SK-N-SH treated with all-trans-retinoic acid at 6 μM for 48 hours (cell line): Measurements from ENCODE around the gene ACSS3.

Experiments
- SNAI2 ChIP-seq: fragments of 250-450 bp; sonication (Bioruptor Pico); IDR thresholded peaks from 2 replicates; pipeline ENCODE4 v1.5.0; 2020; ENCODE audit warnings: mild to moderate bottlenecking, moderate library complexity
- ZFP3 ChIP-seq: fragments of 250-450 bp; sonication (Bioruptor Pico); IDR thresholded peaks from 2 replicates; pipeline ENCODE4 v1.5.0; 2020; ENCODE audit warnings: mild to moderate bottlenecking, moderate library complexity
- ZFP30 ChIP-seq: fragments of 450-650 bp; formaldehyde crosslinking; IDR thresholded peaks from 2 replicates; pipeline ENCODE4 v1.5.0; 2022; ENCODE audit warnings: mild to moderate bottlenecking, moderate library complexity
- ZNF565 ChIP-seq: fragments of 450-650 bp; formaldehyde crosslinking; conservative IDR thresholded peaks from 2 replicates; pipeline ENCODE4 v1.5.0; 2020; ENCODE audit warnings: low read depth, mild to moderate bottlenecking, moderate library complexity
- ZNF70 ChIP-seq: fragments of 450-650 bp; formaldehyde crosslinking; IDR thresholded peaks from 2 replicates; pipeline ENCODE4 v1.5.0; 2020; ENCODE audit warnings: mild to moderate bottlenecking, moderate library complexity
- TF ChIP-seq, protein P1 (sequence below): fragments of 250-450 bp; sonication (Bioruptor Pico); IDR thresholded peaks from 2 replicates; pipeline ENCODE4 v1.8.0; 2020; ENCODE audit warnings: mild to moderate bottlenecking, moderate library complexity, borderline replicate concordance
- TF ChIP-seq, protein P2 (sequence below): fragments of 250-450 bp; sonication (Bioruptor Pico); IDR thresholded peaks from 2 replicates; pipeline ENCODE4 v1.8.0; 2021; ENCODE audit warnings: low read depth, mild to moderate bottlenecking, moderate library complexity, borderline replicate concordance

DNA sequence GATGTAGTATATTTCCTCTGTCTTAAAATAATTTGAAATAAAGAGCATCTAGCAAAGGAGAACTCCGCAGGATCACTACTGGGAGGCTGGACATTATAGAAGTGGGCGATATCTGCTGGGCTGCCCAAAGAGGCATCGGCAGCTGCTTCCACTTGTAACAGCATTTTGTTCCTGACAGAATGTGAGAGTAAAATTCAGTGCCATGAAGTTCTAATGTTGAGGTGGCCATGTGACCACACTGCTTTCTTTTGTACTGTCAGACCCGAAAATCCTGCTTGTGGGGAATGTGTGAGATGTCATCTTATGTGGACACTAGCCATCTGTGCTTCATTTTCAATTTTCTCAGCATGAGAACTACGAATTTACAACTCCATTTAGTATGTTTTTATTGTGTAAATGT, 151.9 kb downstream of the ACSS3 start:
- TF ChIP-seq ZFP30 (CRISPR knock-in tag): no peak
- TF ChIP-seq, protein P1, sequence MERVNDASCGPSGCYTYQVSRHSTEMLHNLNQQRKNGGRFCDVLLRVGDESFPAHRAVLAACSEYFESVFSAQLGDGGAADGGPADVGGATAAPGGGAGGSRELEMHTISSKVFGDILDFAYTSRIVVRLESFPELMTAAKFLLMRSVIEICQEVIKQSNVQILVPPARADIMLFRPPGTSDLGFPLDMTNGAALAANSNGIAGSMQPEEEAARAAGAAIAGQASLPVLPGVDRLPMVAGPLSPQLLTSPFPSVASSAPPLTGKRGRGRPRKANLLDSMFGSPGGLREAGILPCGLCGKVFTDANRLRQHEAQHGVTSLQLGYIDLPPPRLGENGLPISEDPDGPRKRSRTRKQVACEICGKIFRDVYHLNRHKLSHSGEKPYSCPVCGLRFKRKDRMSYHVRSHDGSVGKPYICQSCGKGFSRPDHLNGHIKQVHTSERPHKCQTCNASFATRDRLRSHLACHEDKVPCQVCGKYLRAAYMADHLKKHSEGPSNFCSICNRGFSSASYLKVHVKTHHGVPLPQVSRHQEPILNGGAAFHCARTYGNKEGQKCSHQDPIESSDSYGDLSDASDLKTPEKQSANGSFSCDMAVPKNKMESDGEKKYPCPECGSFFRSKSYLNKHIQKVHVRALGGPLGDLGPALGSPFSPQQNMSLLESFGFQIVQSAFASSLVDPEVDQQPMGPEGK: no peak
- TF ChIP-seq ZNF70 (CRISPR knock-in tag): no peak
- TF ChIP-seq ZFP3 (CRISPR knock-in tag): no peak
- TF ChIP-seq, protein P2, sequence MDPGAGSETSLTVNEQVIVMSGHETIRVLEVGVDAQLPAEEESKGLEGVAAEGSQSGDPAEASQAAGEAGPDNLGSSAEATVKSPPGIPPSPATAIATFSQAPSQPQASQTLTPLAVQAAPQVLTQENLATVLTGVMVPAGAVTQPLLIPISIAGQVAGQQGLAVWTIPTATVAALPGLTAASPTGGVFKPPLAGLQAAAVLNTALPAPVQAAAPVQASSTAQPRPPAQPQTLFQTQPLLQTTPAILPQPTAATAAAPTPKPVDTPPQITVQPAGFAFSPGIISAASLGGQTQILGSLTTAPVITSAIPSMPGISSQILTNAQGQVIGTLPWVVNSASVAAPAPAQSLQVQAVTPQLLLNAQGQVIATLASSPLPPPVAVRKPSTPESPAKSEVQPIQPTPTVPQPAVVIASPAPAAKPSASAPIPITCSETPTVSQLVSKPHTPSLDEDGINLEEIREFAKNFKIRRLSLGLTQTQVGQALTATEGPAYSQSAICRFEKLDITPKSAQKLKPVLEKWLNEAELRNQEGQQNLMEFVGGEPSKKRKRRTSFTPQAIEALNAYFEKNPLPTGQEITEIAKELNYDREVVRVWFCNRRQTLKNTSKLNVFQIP (CRISPR knock-in tag): no peak
- no peak for TF ChIP-seq SNAI2
- no peak for TF ChIP-seq ZNF565 (CRISPR knock-in tag)
